ENCODE results near the gene MSI1.
"Not testable (repeated sequence)": the region's sequence is repeated elsewhere in the genome, so short reads cannot be mapped to it uniquely, and the experiment has no call there.

The MSI1 gene

GRCh38 chr12:120356567-120357030 lies 12.4 kb downstream of the MSI1 start:
- CTCF ChIA-PET, result interaction anchor here (0.6 to 1.6 kb wide), 14 partner anchors 10 to 206 kb away, joined by 3 to 19 read pairs (median 4); no protein-coding TSS in a partner anchor
- H3K27me3 Mint-ChIP-seq, result peaks cover 48% of the 10 kb centered on the region
- no peaks in the 10 kb centered on the region for H3K4me1 Mint-ChIP-seq
- H3K27ac Mint-ChIP-seq, result no peak overlapping the region
- DNase-seq, result peak; percentile 81
- H3K4me3 Mint-ChIP-seq, result no peak overlapping the region
- no peaks in the 10 kb centered on the region for H3K9me3 Mint-ChIP-seq
- no peaks in the 10 kb centered on the region for H3K36me3 Mint-ChIP-seq

DNA sequence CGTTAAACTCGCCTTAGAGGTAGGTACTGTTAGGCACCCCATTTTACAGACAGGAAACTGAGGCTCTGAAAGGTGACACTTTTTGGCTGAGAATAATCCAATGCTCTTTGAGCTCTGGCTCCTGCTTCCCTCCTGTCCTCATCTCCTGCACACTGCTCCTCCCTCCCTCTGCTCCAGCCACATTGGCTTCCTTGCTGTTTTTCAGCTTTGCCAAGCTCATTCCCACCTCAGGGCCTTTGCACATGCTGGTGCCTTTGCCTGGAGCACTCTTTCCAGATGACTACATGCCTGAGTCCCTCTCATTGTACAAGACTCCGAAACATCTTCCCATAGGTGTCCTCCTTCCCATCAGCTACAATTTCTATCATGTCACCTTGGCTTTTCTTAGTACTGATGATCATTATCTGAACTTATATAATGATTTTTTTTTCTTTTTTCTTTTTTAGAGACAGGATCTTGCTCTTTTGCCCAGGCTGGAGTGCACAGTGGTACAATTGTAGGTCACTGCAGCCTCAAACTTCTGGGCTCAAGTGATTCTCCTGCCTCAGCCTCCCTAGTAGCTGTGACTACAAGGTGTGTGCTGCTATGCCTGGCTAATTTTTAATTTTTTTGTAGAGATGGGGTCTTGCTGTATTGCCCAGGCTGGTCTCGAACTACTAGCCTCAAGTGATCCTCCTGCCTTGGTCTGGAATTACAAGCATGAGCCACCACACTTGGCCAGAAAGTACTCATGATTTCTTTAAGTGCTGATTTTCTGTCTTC lies 15.2 kb downstream of the MSI1 start:
- Mint-ChIP-seq H3K27ac (no peak overlapping the region), H3K4me1 (no peaks in the 10 kb centered on the region), H3K27me3 (peaks cover 29% of the 10 kb centered on the region), H3K9me3 (no peaks in the 10 kb centered on the region), H3K4me3 (no peak overlapping the region), H3K36me3 (no peaks in the 10 kb centered on the region)
- no peak for DNase-seq
- CTCF ChIA-PET, result no interaction called here

DNA sequence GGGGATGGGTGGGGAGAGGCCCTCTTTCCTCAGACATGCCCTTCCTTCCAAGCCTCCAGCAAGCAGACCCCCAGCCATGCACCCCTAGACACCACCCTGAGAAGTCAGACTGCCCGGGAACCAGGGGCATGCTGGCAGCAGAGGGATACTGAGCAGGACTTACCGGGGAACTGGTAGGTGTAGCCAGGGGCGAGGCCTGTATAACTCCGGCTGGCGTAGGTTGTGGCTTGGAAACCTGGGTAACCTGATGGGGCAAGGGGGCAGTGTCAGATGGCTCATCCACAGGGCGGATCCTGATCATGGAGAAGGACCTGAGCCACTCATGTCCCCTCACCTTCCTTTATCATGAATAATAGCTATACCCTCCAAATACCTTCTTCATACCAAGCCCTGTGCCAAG lies 15.8 kb downstream of the MSI1 start:
- Mint-ChIP-seq H3K27me3 (peaks cover 29% of the 10 kb centered on the region), H3K4me3 (no peak overlapping the region), H3K36me3 (no peaks in the 10 kb centered on the region), H3K4me1 (no peaks in the 10 kb centered on the region), H3K27ac (no peak overlapping the region), H3K9me3 (no peaks in the 10 kb centered on the region)
- DNase-seq, result no peak
- CTCF ChIA-PET, result no interaction called here

- no peak for DNase-seq
Measured at GRCh38 chr12:120352117-120352516, 16.8 kb downstream of the MSI1 start.

GRCh38 chr12:120350576-120351350 lies 18.2 kb downstream of the MSI1 start:
- Mint-ChIP-seq H3K9me3 (no peaks in the 10 kb centered on the region), H3K27ac (no peak overlapping the region), H3K4me1 (no peaks in the 10 kb centered on the region), H3K27me3 (peaks cover 11% of the 10 kb centered on the region), H3K4me3 (no peak overlapping the region), H3K36me3 (no peaks in the 10 kb centered on the region)
- CTCF ChIA-PET, result no interaction called here
- no peak for DNase-seq

More at GRCh38 chr12:120352117-120352516, 16.8 kb downstream of the MSI1 start:
- H3K4me3 Mint-ChIP-seq, result no peak overlapping the region
- CTCF ChIA-PET, result no interaction called here
- H3K27ac Mint-ChIP-seq, result no peak overlapping the region
- H3K36me3 Mint-ChIP-seq, result no peaks in the 10 kb centered on the region
- no peaks in the 10 kb centered on the region for H3K4me1 Mint-ChIP-seq
- peaks cover 20% of the 10 kb centered on the region for H3K27me3 Mint-ChIP-seq
- no peaks in the 10 kb centered on the region for H3K9me3 Mint-ChIP-seq

- CTCF ChIA-PET, result no interaction called here
- Mint-ChIP-seq H3K4me3 (no peak overlapping the region), H3K36me3 (no peaks in the 10 kb centered on the region), H3K27ac (no peak overlapping the region), H3K9me3 (no peaks in the 10 kb centered on the region), H3K4me1 (no peaks in the 10 kb centered on the region), H3K27me3 (peaks cover 16% of the 10 kb centered on the region)
- DNase-seq, result no peak
Measured at GRCh38 chr12:120347766-120348165, 21.2 kb downstream of the MSI1 start.

DNA sequence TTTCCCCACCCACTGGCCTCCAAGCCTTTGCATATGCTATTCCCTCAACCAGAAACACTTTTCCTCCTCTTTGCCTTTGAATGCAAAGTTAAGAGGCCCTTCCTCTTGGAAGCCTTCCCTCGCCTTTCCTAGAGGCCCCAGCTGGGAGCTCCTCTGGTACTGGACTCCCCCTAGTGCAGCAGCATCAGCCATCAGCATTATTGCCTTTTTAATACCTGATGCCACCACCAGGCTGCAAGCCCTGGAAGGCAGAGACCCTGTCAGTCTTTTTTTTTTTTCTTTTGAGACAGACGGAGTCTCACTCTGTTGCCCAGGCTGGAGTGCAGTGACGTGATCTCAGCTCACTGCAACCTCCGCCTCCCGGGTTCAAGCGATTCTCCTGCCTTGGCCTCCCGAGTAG lies 22.3 kb downstream of the MSI1 start:
- H3K27me3 Mint-ChIP-seq, result peaks cover 16% of the 10 kb centered on the region
- H3K9me3 Mint-ChIP-seq, result no peaks in the 10 kb centered on the region
- no peaks in the 10 kb centered on the region for H3K36me3 Mint-ChIP-seq
- DNase-seq, result no peak
- H3K4me1 Mint-ChIP-seq, result no peaks in the 10 kb centered on the region
- no peak overlapping the region for H3K27ac Mint-ChIP-seq
- CTCF ChIA-PET, result interaction anchor here (1.2 kb wide), 1 partner anchor 91 kb away, joined by 3 read pairs; the partner anchor contains the start of gene COX6A1
- no peak overlapping the region for H3K4me3 Mint-ChIP-seq

- Mint-ChIP-seq H3K27ac (no peak overlapping the region), H3K4me1 (no peaks in the 10 kb centered on the region), H3K27me3 (peaks cover 15% of the 10 kb centered on the region), H3K4me3 (no peak overlapping the region), H3K9me3 (no peaks in the 10 kb centered on the region), H3K36me3 (no peaks in the 10 kb centered on the region)
- no peak for DNase-seq
- CTCF ChIA-PET, result interaction anchor here (1.2 kb wide), 1 partner anchor 92 kb away, joined by 3 read pairs; the partner anchor contains the start of gene COX6A1
Measured at GRCh38 chr12:120346031-120346430, 22.9 kb downstream of the MSI1 start.

DNA sequence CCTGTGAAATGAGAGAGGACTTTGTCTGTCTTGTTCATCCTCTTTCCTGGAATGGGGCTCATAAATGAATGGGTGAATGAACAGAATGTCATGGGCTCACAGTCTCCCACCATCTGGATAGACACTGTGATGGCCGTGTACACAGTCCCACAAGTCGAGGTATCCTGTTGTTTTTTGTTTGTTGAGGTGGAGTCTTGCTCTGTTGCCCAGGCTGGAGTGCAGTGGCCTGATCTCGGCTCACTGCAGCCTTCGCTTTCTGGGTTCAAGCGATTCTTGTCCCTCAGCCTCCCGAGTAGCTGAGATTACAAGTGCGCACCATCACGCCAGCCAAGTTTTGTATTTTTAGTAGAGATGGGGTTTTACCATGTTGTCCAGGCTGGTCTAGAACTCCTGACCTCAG lies 25.3 kb downstream of the MSI1 start:
- Mint-ChIP-seq H3K27me3 (peaks cover 23% of the 10 kb centered on the region), H3K9me3 (no peaks in the 10 kb centered on the region), H3K4me3 (no peak overlapping the region), H3K4me1 (no peaks in the 10 kb centered on the region), H3K27ac (no peak overlapping the region), H3K36me3 (no peaks in the 10 kb centered on the region)
- no peak for DNase-seq
- CTCF ChIA-PET, result no interaction called here

- H3K27me3 Mint-ChIP-seq, result peaks cover 23% of the 10 kb centered on the region
- no peak overlapping the region for H3K4me3 Mint-ChIP-seq
- H3K9me3 Mint-ChIP-seq, result peaks cover under 1% of the 10 kb centered on the region
- no peak for DNase-seq
- no peaks in the 10 kb centered on the region for H3K4me1 Mint-ChIP-seq
- no peaks in the 10 kb centered on the region for H3K36me3 Mint-ChIP-seq
- CTCF ChIA-PET, result no interaction called here
- H3K27ac Mint-ChIP-seq, result no peak overlapping the region
Measured at GRCh38 chr12:120343039-120343537, 25.9 kb downstream of the MSI1 start.

- Mint-ChIP-seq H3K27ac (no peak overlapping the region), H3K9me3 (peaks cover 8% of the 10 kb centered on the region), H3K4me1 (no peaks in the 10 kb centered on the region), H3K4me3 (no peak overlapping the region), H3K27me3 (peaks cover 28% of the 10 kb centered on the region), H3K36me3 (peaks cover 5% of the 10 kb centered on the region)
- CTCF ChIA-PET, result no interaction called here
- no peak for DNase-seq
Measured at GRCh38 chr12:120342175-120343038, 26.6 kb downstream of the MSI1 start.

GRCh38 chr12:120339256-120339655 lies 29.7 kb downstream of the MSI1 start:
- H3K4me3 Mint-ChIP-seq, result no peak overlapping the region
- no peak for DNase-seq
- CTCF ChIA-PET, result interaction anchor here (0.6 kb wide), 1 partner anchor 46 kb away, joined by 3 read pairs; no protein-coding TSS in a partner anchor
- H3K36me3 Mint-ChIP-seq, result peaks cover 6% of the 10 kb centered on the region
- no peak overlapping the region for H3K27ac Mint-ChIP-seq
- H3K4me1 Mint-ChIP-seq, result no peaks in the 10 kb centered on the region
- peaks cover 22% of the 10 kb centered on the region for H3K9me3 Mint-ChIP-seq
- H3K27me3 Mint-ChIP-seq, result peaks cover 32% of the 10 kb centered on the region

- Mint-ChIP-seq H3K27ac (no peak overlapping the region), H3K27me3 (peaks cover 34% of the 10 kb centered on the region), H3K9me3 (peaks cover 22% of the 10 kb centered on the region), H3K36me3 (peaks cover 6% of the 10 kb centered on the region), H3K4me1 (no peaks in the 10 kb centered on the region), H3K4me3 (no peak overlapping the region)
- CTCF ChIA-PET, result interaction anchor here (1.0 kb wide), 1 partner anchor 11 kb away, joined by 3 read pairs; no protein-coding TSS in a partner anchor
- no peak for DNase-seq
Measured at GRCh38 chr12:120337730-120338129, 31.2 kb downstream of the MSI1 start.

GRCh38 chr12:120336392-120336791 lies 32.6 kb downstream of the MSI1 start:
- CTCF ChIA-PET, result interaction anchor here (1.3 to 1.5 kb wide), 2 partner anchors 91 to 93 kb away, joined by 3 to 4 read pairs; no protein-coding TSS in a partner anchor
- not testable (repeated sequence) for H3K4me1 Mint-ChIP-seq, H3K4me3 Mint-ChIP-seq, DNase-seq, H3K36me3 Mint-ChIP-seq, H3K27ac Mint-ChIP-seq
- Mint-ChIP-seq H3K9me3 (peaks cover 22% of the 10 kb centered on the region), H3K27me3 (peaks cover 47% of the 10 kb centered on the region)
